GM12878 (cell line): ENCODE data around the gene HHLA2.
"Not testable (repeated sequence)": the region's sequence is repeated elsewhere in the genome, so short reads cannot be mapped to it uniquely, and the experiment has no call there.

Experiments
- CREB1 ChIP-seq: IDR thresholded peaks from 2 replicates; pipeline ENCODE4 v1.6.1; 2012; ENCODE audit warnings: low read depth, mild to moderate bottlenecking, inconsistent platforms
- CTCF ChIP-seq, 3 experiments: IDR thresholded peaks in 2 of 3; conservative IDR thresholded peaks in 1 of 3; 2 replicates each; pipeline ENCODE4 v1.5.1; 2011; ENCODE audit warnings: low read depth in 3 of 3, low read length in 3 of 3, mild to moderate bottlenecking in 3 of 3, control low read depth in 2 of 3, moderate library complexity in 2 of 3, inconsistent platforms in 1 of 3, mixed read lengths in 1 of 3; ENCODE audit not compliant: control insufficient read depth in 2 of 3, insufficient read depth in 1 of 3; ENCODE audit errors: extremely low read depth in 1 of 3
- EZH2 ChIP-seq: IDR thresholded peaks from 2 replicates; pipeline ENCODE4 v1.6.1; 2012; ENCODE audit warnings: low read depth, mild to moderate bottlenecking, control low read depth, inconsistent platforms, low read length, borderline replicate concordance; ENCODE audit not compliant: control insufficient read depth
- JUNB ChIP-seq: IDR thresholded peaks from 2 replicates; pipeline ENCODE4 v1.6.1; 2016; ENCODE audit warnings: antibody characterized with exemption, mild to moderate bottlenecking
- SP1 ChIP-seq: IDR thresholded peaks from one replicate; pipeline ENCODE4 v1.6.1; 2011; ENCODE audit warnings: low read depth, low read length
- USF2 ChIP-seq: IDR thresholded peaks from 2 replicates; pipeline ENCODE4 v1.6.1; 2011; ENCODE audit warnings: low read depth, low read length, improper control_type of control experiment, borderline replicate concordance

- not testable (repeated sequence) for TF ChIP-seq CREB1; CTCF (IDR thresholded peaks at IDR 0.05 in 2 of 3, conservative IDR thresholded peaks at IDR 0.05 in 1 of 3; ENCODE audit: control insufficient read depth in 2 of 3, extremely low read depth in 1 of 3, insufficient read depth in 1 of 3, low read depth in 3 of 3, low read length in 3 of 3); SP1; EZH2; USF2; JUNB
These were observed 8.2 kb upstream of the HHLA2 start for GRCh38 chr3:108288193-108288592.
